NOMO-1 treated with dmso at 0.1 percent for 144 hours (cell line): ENCODE results near the gene MIB2.
A peak's percentile ranks its signal among the peaks of the same experiment; 100 is the strongest.

Experiments
- DNase-seq: peaks from one replicate; lab custom pipeline; 2025; ENCODE audit not compliant: unreplicated experiment; lab: John Stamatoyannopoulos, UW

Gene MIB2

DNA sequence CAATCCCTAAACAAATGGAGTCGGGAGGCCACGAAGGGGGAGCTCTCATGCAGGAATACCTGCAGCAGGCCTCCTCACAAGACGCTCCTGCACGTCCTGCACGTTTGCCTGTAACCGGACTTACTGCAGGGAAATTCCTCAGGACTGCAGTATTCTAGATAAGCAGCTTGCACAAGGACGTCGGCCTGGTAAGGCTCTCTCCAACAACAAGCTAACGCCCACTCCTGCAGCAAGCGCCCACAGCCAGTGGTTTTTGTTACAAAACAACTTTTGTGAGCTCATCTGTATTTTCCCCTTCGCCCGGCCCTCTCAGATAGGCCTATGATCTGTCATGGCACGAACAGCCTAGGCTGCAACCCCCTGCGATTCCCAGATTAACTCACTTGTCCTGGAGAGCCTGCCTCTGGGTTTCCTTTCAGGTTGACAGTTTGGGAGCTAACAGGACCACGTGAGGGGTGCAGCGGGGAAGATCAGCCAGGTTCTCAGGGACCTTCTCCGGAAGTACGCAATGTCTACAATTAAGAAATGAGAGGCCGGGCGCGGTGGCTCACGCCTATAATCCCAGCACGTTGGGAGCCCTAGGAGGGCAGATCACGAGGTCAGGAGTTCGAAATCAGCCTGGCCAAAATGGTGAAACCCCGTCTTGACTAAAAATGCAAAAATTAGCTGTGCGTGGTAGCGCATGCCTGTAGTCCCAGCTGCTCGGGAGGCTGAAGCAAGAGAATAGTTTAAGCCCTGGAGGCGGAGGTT, 921 bp upstream of the MIB2 start:
- peak; percentile 80 for DNase-seq

DNA sequence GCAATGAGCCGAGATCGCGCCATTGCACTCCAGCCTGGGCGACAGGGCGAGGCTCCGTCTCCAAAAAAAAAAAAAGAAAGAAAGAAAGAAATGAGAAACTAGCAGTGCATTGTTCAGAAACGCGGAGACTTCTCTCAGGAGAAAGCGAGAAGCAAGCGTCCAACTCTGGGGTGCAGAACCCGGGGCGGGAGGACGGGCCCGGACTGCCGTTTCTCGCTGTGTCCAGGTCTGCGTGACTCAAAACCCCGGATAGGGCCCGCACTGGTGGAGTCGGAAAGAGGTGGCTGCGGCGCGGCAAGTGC, 395 bp upstream of the MIB2 start:
- DNase-seq: no peak

DNA sequence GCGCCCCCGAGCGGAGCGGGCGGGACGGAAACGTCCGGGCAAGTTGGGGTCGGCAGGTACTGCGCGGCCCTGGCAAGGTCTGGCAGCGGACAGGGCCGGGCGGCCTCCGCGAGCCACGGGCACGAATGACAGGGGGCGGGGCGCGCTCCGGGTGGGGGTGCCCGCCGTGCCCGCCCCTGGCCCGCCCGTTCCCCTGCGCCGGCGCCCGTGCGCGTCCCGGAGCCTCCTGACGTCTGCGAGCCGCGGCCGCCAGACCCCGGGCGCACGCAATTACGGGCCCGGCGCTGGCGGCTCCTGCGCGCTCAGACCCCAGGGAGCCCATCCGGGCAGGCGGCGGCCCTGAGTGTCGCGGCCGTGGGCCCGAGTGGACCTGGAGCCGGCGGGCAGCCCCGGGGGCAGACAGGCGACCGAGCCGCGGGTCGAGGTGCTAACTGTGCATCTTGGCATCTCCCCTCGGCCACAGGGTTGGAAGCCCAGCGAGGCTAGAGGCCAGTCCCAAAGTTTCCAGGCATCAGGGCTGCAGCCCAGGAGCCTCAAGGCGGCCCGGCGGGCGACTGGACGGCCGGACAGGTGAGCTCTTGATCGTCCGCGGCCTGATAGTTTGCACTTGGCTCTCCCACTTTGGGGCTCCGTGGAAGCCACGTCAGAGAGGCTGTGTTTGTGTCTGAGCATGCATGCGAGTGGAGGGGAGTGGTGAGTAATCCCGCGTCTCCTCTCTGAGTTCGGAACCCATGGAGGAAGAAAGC, 918 bp downstream of the MIB2 start:
- DNase-seq: no peak

DNA sequence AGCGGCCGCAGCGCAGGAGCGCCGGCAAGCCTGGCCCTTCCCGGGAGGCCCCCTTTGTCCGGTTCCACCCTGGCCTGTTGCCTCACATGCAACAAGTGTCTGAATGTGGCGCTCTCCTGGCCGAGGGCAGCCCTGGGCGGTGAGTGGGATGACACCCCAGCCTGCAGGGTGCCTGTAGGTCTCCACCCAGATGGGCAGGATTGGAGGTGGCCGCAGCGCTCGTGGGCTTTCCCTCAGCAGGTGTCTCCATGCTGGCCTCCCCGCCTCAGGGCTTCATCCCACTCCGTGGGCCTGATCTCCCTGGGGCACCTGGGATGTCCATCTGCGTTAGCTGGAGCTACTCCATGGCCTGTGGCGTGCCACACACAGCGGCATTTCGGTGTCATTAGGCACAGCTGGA, 1.5 kb downstream of the MIB2 start:
- DNase-seq: no peak

DNA sequence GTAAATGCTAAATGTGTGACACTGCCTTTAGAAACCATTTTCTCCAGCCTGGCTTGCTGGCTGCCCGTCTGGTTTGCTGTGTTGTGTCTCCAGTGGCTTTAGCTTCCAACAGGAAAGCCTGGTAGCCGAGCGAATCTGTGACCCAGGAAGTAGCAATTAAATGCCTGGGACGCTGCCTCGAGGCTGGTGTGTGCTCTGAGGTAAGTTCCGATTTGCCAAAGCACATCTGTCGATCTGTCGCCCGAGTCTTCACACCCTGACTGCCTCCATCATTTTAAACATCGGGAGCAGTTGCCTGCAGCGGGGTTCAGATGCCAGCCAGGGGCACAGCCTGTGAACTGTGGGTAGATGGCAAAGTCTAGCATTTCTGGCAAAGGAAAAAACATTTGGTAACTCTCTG, 2.2 kb downstream of the MIB2 start:
- DNase-seq: no peak

DNA sequence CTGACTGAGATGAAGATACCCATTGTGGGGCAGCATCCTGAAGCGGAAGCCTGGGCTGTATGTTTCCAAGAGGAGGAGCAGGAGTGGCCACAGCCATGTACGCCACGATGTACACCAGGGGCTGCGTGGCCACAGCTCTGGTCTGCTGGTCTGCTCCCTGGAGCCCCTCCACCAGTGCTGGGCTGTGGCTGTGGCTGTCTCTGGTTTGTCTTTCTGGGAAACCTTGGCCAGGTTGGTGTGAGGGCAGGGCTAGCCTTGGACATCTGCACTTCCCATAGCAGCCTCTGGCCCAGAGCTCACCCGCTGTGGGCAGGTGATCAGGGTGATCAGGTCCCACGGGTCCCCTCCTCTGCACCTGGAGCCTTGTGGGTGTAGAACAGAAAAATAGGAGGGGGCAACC, 2.6 kb downstream of the MIB2 start:
- DNase-seq: no peak

DNA sequence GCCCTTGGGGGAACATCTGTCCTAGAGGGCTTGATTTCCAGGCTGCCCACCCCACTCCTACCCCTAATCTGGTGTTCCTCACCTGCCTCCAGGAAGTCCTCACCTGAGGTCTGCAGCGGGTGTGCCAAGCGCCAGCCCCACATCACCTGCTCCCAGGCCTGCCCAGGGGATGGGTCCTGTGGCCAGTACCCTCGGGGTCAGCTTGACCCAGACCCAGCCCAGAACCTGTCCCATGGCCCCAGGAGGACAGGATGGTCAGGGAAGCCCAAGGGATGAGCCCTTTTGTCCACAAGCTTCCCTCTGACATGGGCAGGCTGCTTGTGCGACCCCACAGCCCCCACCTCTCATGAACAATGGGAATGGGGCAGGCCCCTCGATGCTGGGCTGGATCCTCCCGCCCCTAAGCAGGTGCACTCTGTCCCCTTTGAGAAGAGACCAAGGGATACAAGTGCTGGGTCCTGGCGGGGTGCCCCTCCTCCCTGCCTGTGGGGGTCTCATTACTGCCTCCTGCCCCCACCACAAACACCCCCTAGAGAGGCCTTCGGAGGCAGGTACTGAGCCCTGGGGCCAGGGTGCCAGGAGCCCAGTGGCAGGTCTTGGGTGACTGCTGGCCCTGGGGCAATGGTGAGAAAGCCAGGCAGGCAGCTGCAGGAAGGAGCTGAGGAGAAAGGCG, 3.2 kb downstream of the MIB2 start:
- DNase-seq: no peak

DNA sequence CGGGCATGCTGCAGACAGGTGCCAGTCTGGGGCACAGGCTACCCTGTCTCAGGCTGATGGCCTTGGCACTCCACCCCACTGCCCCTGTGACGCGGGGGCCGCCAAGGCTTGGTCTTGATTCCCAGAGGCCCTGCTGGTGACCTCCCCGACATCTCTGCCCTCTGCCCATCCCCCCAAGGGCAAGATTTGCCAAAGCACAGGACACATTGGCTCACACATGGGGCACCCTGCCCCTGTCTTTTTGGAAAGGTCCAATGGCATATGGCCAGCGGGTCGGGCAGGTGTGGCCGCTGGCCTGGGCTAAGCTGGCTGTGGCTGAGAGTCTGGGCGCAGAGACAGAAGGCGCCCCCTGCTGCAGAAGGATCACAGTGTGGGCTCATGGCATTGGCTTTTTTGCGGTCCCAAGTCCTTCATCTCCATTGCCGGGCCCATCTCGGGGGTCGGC, 4.6 kb downstream of the MIB2 start:
- DNase-seq: no peak

DNA sequence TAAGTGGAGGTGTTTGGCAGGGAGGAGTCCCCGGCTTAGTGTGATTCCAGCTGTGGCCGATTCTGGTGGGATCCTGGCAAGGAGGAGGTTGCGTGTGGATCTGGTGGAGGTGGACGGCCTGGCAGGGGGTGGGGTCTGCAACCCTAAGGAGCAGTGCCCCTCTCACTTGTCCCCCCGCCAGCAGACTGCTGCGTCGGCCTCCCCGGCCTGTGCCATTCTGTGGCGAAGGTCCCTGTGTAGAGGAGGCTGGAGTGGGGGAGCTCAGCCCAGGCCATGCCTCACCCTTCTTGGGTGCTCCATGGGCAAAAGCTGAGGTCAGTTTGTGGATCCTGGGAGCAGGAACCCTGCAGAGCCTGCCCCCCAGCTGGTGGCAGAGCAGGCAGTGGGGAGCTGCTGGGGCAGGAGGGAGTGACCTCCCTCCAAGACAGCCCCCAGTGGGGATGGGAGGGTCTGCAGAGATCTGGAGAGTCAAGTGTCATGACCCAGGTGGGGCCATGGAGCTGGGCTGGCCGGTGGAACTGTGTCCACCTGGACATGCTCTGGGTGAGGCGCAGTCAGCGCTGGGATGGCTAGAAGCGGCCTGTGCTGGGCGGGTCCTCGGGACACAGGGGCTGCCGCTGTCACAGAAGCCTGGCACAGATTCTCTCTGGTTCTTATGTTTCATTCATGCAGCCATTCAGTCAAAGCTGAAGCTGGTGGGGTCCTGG, 5.3 kb downstream of the MIB2 start:
- DNase-seq: no peak

DNA sequence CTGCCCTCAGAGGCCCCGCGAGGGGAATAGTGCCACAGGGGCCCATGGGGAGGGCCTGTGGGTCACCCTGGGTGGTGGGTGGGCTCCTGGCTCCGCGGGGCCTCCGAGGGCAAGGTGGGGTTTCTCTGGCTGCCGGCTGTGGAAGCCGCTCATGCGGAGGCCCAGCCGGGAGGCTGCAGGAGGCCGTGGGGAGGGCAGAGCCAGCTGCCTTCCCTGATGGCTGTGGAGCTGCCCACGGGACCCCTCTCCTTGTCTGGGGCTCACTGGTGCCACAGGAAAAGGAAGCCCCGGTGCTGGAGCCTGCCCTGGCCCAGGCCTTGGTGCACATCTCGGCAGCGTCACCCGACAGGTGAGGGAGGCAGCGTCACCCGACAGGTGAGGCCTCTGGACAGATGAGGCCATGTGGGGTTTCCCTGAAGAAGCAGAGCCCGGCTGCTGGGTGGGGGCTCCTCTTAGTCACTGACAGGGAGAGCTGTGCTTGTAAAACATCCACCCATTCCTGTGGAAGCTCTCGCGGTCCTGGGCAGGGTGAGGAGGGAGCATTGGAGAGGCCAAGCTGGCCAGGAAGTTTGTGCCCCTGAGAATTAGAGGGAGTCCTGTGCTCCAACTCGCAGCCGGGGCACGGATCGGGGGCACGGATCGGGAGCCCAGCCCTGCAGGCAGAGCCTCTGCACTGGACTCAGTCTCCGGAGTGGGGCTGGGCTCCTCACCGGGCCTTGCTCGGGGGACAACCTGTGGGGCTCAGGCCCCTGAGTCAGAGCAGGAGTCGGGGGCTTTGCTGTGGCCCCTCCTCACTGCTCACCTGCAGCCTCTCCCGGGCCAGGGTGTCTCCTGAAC, 6.1 kb downstream of the MIB2 start:
- DNase-seq: no peak

DNA sequence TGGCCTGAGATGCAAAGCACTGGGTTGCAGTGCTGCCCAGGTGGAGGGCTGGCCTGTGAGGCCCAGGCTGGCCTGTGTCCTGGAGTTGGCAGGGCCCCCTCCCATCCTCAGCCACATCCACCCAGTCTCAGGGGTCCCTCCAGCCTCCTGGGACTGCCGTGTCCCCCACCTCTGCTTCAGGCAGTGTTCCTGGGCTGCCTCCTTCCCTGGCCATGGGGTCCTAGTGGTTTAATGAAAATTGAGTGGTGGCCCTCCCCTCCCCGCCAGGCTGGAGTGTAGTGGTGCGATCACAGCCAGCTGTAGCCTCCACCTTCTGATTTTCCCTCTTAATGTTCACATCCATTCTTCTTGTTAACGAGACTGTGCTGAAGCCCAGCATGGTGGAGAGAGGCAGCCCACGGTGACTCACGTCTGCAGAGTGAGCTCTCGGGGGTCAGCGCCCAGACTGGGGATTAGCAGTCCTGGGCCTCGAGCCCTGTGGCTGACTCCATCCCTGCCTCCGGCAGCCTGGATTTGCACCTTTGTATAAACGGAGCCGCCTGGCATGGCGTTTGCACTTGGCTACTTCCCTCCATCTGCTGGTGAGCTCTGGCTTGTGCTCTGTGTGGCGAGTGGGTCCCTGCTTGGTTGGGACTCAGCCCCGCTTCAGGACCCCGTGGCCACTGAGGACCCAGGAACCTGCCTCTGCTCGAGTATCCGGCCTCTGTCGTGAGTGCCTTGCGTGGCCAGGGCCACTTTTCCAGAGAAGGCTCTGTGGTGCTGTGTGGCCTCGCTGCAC, 6.9 kb downstream of the MIB2 start:
- DNase-seq: no peak

DNA sequence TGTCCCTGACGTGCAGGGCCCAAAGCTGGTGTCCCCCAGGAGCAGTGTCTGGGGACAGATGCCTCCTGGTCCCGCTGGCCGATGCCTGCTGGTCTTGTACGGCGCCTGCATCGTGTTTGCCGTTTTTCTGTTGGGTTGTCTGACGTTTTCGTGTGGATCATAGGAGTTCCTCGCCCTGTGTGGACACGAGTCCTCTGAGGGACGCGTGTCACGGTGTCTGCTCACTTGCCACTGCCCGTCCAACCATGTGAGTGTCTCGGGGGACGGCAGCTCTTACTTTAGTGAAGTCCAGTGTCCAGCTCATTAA, 7.4 kb downstream of the MIB2 start:
- no peak for DNase-seq

DNA sequence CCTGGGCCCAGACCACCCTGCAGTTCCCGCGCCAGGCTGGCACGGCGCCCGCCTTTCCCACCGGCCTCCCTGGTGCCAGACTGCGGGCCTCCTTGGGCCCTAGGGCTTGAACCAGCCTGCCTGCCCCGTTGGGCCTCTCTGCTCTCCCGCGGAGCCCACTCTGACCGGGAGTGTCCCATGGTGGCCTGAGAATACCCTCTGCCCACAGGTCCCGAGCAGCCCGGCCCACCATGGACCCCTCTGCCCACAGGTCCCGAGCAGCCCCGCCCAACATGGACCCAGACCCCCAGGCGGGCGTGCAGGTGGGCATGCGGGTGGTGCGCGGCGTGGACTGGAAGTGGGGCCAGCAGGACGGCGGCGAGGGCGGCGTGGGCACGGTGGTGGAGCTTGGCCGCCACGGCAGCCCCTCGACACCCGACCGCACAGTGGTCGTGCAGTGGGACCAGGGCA, 7.9 kb downstream of the MIB2 start:
- DNase-seq: no peak

DNA sequence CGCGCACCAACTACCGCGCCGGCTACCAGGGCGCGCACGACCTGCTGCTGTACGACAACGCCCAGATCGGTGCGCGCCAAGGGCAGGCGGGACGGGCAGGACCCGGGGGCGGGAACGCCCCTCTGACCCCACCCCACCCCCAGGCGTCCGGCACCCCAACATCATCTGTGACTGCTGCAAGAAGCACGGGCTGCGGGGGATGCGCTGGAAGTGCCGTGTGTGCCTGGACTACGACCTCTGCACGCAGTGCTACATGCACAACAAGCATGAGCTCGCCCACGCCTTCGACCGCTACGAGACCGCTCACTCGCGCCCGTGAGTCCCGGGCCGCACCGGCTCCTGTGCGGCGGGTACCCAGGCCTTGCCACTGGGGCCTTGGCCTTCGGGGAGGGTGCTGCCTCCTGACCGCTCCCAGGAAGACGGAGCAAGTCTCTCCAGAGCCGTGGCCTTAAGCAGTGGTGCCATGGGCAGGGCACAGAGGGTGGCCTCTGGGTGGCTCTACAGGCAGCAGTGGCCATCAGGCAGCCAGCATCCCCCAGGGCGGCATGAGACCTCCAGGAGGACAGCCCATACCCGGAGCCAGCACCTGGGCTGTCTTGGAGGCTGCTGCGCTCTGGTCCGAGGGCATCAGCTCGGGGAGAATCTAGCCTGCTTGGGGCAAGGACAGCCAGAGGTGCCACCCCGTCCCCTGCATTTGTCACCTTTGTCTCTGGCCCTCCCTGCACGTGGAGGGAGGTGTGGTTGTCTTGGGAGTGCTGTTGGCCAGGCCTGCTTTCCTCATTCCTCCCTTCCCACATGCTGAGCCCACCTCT, 8.5 kb downstream of the MIB2 start:
- no peak for DNase-seq

DNA sequence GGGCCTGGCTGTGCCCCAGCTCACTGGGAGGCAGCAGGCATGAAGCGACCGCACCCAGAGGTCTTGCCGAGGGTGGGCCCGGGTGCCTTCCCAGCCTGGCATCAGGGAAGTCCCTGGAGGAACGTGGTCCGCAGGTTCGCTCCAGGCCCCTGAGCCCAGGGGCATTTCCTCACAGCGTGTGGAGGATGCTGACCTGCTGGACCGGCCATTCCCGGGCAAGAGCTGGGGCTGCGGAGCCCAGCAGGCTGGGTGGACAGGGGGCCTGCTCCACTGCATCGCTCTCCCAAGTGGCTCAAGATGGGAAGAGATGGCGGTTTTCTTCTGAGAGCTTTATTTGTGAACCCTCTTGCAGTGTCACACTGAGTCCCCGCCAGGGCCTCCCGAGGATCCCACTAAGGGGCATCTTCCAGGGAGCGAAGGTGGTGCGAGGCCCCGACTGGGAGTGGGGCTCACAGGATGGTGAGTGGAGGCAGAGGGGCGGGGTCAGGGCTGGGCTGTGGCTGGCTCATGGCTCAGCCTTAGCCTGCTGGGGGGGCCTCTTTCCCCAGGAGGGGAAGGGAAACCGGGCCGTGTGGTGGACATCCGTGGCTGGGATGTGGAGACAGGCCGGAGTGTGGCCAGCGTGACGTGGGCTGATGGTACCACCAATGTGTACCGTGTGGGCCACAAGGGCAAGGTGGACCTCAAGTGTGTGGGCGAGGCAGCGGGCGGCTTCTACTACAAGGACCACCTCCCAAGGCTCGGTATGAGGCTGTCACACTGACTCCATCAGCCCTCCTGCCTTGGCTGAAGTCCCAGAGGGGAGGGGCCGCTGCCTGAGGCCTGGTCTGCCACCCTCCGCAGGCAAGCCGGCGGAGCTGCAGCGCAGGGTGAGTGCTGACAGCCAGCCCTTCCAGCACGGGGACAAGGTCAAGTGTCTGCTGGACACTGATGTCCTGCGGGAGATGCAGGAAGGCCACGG, 9.4 kb downstream of the MIB2 start:
- no peak for DNase-seq

DNA sequence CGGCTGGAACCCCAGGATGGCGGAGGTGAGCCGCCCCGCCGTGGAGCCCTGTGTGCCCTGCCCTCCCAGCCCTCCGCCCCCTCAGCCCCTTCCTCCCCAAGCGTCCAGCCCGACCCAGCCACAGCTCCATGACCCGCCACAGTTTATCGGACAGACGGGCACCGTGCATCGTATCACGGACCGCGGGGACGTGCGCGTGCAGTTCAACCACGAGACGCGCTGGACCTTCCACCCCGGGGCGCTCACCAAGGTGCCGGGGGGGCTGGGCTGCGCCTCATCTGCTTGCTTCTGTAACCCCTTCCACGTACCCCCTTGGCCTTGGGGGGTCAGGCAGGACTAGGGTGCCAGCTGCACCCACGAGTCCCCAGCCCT, 10.1 kb downstream of the MIB2 start:
- DNase-seq: no peak

DNA sequence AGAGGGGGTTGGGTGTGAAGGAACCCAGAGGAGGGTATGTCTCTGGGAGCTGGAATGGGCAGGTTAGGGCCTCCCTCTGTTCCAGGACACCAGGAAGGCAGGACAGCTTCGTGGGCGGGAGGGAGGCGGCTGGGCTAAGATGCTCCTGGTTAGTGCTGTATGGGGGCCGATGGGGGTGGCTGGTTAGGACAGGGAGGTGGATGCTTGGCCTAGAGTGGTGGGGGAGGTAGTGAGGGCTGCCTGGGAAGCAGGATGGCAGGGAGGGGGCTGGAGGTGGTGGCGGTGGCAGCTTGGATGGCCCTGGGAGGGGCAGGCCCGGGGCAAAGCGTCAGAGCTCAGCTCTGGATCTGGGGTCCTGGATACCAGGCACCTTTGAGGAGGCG, 10.5 kb downstream of the MIB2 start:
- no peak for DNase-seq
